Cerebellar nuclear complex (tissue), 1 donor: Measurements from ENCODE around the gene ALDH8A1.

Experiments
- DNase-seq, 2 experiments: peaks; one replicate each; lab custom pipeline; 2025; lab: John Stamatoyannopoulos, UW

The ALDH8A1 gene

GRCh38 chr6:134870677-134871498 lies 79.0 kb downstream of the ALDH8A1 start:
- DNase-seq: no peak

- DNase-seq: no peak
Observed at GRCh38 chr6:134868812-134869211, 81.1 kb downstream of the ALDH8A1 start.
